GM12878 (cell line): ENCODE data around the gene UQCC5.

ENCODE experiments used
- BACH1 ChIP-seq: fragments of 450-650 bp; IDR thresholded peaks from 2 replicates; pipeline ENCODE4 v1.6.1; 2017; ENCODE audit warnings: mild to moderate bottlenecking, borderline replicate concordance
- CBFB ChIP-seq: IDR thresholded peaks from 2 replicates; pipeline ENCODE4 v1.6.1; 2016; ENCODE audit warnings: antibody characterized with exemption, low read depth
- CREB1 ChIP-seq: IDR thresholded peaks from 2 replicates; pipeline ENCODE4 v1.6.1; 2012; ENCODE audit warnings: low read depth, mild to moderate bottlenecking, inconsistent platforms
- EZH2 ChIP-seq: IDR thresholded peaks from 2 replicates; pipeline ENCODE4 v1.6.1; 2012; ENCODE audit warnings: low read depth, mild to moderate bottlenecking, control low read depth, inconsistent platforms, low read length, borderline replicate concordance; ENCODE audit not compliant: control insufficient read depth
- RAD21 ChIP-seq: IDR thresholded peaks from 2 replicates; pipeline ENCODE4 v1.6.1; 2011; ENCODE audit warnings: mild to moderate bottlenecking, low read depth, low read length, moderate library complexity; ENCODE audit not compliant: insufficient read depth
- RCOR1 ChIP-seq: conservative IDR thresholded peaks from 2 replicates; pipeline ENCODE4 v1.6.1; 2012; ENCODE audit warnings: low read depth, low read length, improper control_type of control experiment
- SUPT20H ChIP-seq: IDR thresholded peaks from 2 replicates; pipeline ENCODE4 v1.6.1; 2011; ENCODE audit warnings: low read depth, mild to moderate bottlenecking, low read length, moderate library complexity, borderline replicate concordance; ENCODE audit not compliant: control insufficient read depth
- YY1 ChIP-seq: IDR thresholded peaks from 2 replicates; pipeline ENCODE4 v1.6.1; 2011; ENCODE audit warnings: low read depth, mild to moderate bottlenecking, low read length
- TF ChIP-seq, protein P1 (sequence below), 3 experiments: IDR thresholded peaks in 2 of 3; conservative IDR thresholded peaks in 1 of 3; 2 replicates each; pipeline ENCODE4 v1.5.1; 2011; ENCODE audit warnings: low read depth in 3 of 3, low read length in 3 of 3, mild to moderate bottlenecking in 3 of 3, control low read depth in 2 of 3, moderate library complexity in 2 of 3, inconsistent platforms in 1 of 3, mixed read lengths in 1 of 3; ENCODE audit not compliant: control insufficient read depth in 2 of 3, insufficient read depth in 1 of 3; ENCODE audit errors: extremely low read depth in 1 of 3
- TF ChIP-seq, protein P2 (sequence below): fragments of 450-650 bp; IDR thresholded peaks from 2 replicates; pipeline ENCODE4 v1.6.1; 2014; ENCODE audit warnings: mild to moderate bottlenecking
- TF ChIP-seq, protein P3 (sequence below): IDR thresholded peaks from 2 replicates; pipeline ENCODE4 v1.6.1; 2011; ENCODE audit warnings: borderline replicate concordance, low read depth, mild to moderate bottlenecking, moderate library complexity, mixed read lengths, low read length; ENCODE audit not compliant: insufficient read depth; ENCODE audit errors: extremely low read length
- TF ChIP-seq, protein P4 (sequence below): IDR thresholded peaks from 2 replicates; pipeline ENCODE4 v1.6.1; 2012; ENCODE audit warnings: improper control_type of control experiment, low read depth, low read length; ENCODE audit not compliant: insufficient replicate concordance
- TF ChIP-seq, protein P5 (sequence below): IDR thresholded peaks from 2 replicates; pipeline ENCODE4 v1.6.1; 2012; ENCODE audit warnings: low read depth, low read length, improper control_type of control experiment

DNA sequence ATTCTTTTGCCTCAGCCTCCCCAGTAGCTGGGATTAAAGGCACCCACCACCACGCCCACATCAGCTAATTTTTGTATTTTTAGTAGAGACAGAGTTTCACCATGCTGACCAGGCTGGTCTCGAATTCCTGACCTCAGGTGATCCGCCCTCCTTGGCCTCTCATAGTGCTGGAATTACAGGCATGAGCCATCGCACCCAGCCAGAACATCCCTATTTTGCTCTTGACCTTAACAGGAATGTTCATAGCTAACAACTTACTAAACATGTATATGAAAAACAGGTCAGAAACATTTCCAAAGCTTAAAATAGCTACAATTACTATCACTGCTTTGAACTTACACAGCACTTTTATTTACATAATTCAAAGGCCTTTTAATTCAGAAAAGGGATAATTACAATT is 33.7 kb downstream of the UQCC5 start:
- TF ChIP-seq, protein P1, sequence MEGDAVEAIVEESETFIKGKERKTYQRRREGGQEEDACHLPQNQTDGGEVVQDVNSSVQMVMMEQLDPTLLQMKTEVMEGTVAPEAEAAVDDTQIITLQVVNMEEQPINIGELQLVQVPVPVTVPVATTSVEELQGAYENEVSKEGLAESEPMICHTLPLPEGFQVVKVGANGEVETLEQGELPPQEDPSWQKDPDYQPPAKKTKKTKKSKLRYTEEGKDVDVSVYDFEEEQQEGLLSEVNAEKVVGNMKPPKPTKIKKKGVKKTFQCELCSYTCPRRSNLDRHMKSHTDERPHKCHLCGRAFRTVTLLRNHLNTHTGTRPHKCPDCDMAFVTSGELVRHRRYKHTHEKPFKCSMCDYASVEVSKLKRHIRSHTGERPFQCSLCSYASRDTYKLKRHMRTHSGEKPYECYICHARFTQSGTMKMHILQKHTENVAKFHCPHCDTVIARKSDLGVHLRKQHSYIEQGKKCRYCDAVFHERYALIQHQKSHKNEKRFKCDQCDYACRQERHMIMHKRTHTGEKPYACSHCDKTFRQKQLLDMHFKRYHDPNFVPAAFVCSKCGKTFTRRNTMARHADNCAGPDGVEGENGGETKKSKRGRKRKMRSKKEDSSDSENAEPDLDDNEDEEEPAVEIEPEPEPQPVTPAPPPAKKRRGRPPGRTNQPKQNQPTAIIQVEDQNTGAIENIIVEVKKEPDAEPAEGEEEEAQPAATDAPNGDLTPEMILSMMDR (IDR thresholded peaks at IDR 0.05 in 2 of 3, conservative IDR thresholded peaks at IDR 0.05 in 1 of 3; ENCODE audit: control insufficient read depth in 2 of 3, extremely low read depth in 1 of 3, insufficient read depth in 1 of 3, low read depth in 3 of 3, low read length in 3 of 3), result no peak
- TF ChIP-seq SUPT20H (no peak), BACH1 (no peak), CREB1 (no peak), YY1 (no peak), CBFB (no peak), EZH2 (no peak), RCOR1 (no peak), RAD21 (no peak)
- TF ChIP-seq, protein P2, sequence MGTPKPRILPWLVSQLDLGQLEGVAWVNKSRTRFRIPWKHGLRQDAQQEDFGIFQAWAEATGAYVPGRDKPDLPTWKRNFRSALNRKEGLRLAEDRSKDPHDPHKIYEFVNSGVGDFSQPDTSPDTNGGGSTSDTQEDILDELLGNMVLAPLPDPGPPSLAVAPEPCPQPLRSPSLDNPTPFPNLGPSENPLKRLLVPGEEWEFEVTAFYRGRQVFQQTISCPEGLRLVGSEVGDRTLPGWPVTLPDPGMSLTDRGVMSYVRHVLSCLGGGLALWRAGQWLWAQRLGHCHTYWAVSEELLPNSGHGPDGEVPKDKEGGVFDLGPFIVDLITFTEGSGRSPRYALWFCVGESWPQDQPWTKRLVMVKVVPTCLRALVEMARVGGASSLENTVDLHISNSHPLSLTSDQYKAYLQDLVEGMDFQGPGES, result no peak
- TF ChIP-seq, protein P3, sequence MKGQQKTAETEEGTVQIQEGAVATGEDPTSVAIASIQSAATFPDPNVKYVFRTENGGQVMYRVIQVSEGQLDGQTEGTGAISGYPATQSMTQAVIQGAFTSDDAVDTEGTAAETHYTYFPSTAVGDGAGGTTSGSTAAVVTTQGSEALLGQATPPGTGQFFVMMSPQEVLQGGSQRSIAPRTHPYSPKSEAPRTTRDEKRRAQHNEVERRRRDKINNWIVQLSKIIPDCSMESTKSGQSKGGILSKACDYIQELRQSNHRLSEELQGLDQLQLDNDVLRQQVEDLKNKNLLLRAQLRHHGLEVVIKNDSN, result no peak
- TF ChIP-seq, protein P4, sequence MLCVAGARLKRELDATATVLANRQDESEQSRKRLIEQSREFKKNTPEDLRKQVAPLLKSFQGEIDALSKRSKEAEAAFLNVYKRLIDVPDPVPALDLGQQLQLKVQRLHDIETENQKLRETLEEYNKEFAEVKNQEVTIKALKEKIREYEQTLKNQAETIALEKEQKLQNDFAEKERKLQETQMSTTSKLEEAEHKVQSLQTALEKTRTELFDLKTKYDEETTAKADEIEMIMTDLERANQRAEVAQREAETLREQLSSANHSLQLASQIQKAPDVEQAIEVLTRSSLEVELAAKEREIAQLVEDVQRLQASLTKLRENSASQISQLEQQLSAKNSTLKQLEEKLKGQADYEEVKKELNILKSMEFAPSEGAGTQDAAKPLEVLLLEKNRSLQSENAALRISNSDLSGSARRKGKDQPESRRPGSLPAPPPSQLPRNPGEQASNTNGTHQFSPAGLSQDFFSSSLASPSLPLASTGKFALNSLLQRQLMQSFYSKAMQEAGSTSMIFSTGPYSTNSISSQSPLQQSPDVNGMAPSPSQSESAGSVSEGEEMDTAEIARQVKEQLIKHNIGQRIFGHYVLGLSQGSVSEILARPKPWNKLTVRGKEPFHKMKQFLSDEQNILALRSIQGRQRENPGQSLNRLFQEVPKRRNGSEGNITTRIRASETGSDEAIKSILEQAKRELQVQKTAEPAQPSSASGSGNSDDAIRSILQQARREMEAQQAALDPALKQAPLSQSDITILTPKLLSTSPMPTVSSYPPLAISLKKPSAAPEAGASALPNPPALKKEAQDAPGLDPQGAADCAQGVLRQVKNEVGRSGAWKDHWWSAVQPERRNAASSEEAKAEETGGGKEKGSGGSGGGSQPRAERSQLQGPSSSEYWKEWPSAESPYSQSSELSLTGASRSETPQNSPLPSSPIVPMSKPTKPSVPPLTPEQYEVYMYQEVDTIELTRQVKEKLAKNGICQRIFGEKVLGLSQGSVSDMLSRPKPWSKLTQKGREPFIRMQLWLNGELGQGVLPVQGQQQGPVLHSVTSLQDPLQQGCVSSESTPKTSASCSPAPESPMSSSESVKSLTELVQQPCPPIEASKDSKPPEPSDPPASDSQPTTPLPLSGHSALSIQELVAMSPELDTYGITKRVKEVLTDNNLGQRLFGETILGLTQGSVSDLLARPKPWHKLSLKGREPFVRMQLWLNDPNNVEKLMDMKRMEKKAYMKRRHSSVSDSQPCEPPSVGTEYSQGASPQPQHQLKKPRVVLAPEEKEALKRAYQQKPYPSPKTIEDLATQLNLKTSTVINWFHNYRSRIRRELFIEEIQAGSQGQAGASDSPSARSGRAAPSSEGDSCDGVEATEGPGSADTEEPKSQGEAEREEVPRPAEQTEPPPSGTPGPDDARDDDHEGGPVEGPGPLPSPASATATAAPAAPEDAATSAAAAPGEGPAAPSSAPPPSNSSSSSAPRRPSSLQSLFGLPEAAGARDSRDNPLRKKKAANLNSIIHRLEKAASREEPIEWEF, result no peak
- TF ChIP-seq, protein P5, sequence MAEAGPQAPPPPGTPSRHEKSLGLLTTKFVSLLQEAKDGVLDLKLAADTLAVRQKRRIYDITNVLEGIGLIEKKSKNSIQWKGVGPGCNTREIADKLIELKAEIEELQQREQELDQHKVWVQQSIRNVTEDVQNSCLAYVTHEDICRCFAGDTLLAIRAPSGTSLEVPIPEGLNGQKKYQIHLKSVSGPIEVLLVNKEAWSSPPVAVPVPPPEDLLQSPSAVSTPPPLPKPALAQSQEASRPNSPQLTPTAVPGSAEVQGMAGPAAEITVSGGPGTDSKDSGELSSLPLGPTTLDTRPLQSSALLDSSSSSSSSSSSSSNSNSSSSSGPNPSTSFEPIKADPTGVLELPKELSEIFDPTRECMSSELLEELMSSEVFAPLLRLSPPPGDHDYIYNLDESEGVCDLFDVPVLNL, result no peak
